SK-N-SH (cell line): Measurements from ENCODE around the gene METTL26. TPM values are rescaled to one million over a fixed set of nuclear protein-coding genes. Genes with fewer than 3 reads are reported as not detected.
A peak's percentile ranks its signal among the peaks of the same experiment; 100 is the strongest.

Experiments
- CTCF ChIA-PET: fragments of 300-600, 350-600 bp; formaldehyde crosslinking; extraction: SDS; loops from one replicate; lab custom pipeline; 2021; lab: Yijun Ruan, JAX
- POLR2A ChIA-PET: fragments of 350-600 bp; sonication (Branson Sonifier 250); formaldehyde crosslinking; extraction: SDS; loops from one replicate; lab custom pipeline; 2020; ENCODE audit warnings: antibody characterized with exemption, inconsistent platforms; lab: Yijun Ruan, JAX
- DNase-seq: peaks from one replicate; pipeline ENCODE4 v3.0.0; 2012
- H2AFZ ChIP-seq: fragments of 200-600 bp; sonication (generic); 2 replicates; pipeline ENCODE4 v1.8.1; 2016; ENCODE audit warnings: antibody characterized with exemption, mild to moderate bottlenecking, low read depth
- H3F3A ChIP-seq: fragments of 200-600 bp; sonication (generic); replicated peaks from 2 replicates; pipeline ENCODE3; 2016; ENCODE audit warnings: antibody characterized with exemption, mild to moderate bottlenecking; ENCODE audit not compliant: insufficient read depth
- H3K27ac ChIP-seq, 2 experiments: fragments of 200-500 bp in 1 of 2; fragments of 200-600 bp in 1 of 2; sonication (Bioruptor generic) in 1 of 2; sonication (generic), shearing (Covaris generic) in 1 of 2; 2 replicates each; pipeline versions ENCODE4 v1.5.1 to v1.6.1; 2014 to 2016; ENCODE audit warnings: low read depth in 2 of 2, inconsistent platforms in 1 of 2, low read length in 1 of 2, mild to moderate bottlenecking in 1 of 2, mixed read lengths in 1 of 2
- H3K27me3 ChIP-seq: fragments of 200-600 bp; sonication (generic), shearing (Covaris generic); 2 replicates; pipeline ENCODE4 v1.6.1; 2016; ENCODE audit warnings: mixed run types; ENCODE audit not compliant: insufficient read depth
- H3K36me3 ChIP-seq, 2 experiments: fragments of 200-500 bp in 1 of 2; fragments of 200-600 bp in 1 of 2; sonication (Bioruptor generic) in 1 of 2; sonication (generic) in 1 of 2; replicated peaks in 1 of 2; 2 replicates each; pipeline versions ENCODE3 to v1.5.1; 2014 to 2016; ENCODE audit warnings: low read length in 1 of 2, mild to moderate bottlenecking in 1 of 2; ENCODE audit not compliant: insufficient read depth in 2 of 2, control insufficient read depth in 1 of 2
- H3K4me1 ChIP-seq, 2 experiments: fragments of 200-500 bp in 1 of 2; fragments of 200-600 bp in 1 of 2; sonication (Bioruptor generic) in 1 of 2; sonication (generic), shearing (Covaris generic) in 1 of 2; 2 replicates each; pipeline versions ENCODE4 v1.5.1 to v1.6.1; 2014 to 2016; ENCODE audit warnings: low read depth in 1 of 2, low read length in 1 of 2, mixed run types in 1 of 2; ENCODE audit not compliant: insufficient read depth in 2 of 2, control insufficient read depth in 1 of 2
- H3K4me2 ChIP-seq: fragments of 200-600 bp; sonication (generic), shearing (Covaris generic); 2 replicates; pipeline ENCODE4 v1.6.1; 2017; ENCODE audit warnings: mixed run types
- H3K4me3 ChIP-seq, 2 experiments: fragments of 200-500 bp in 1 of 2; fragments of 200-600 bp in 1 of 2; sonication (Bioruptor generic) in 1 of 2; sonication (generic), shearing (Covaris generic) in 1 of 2; 2 replicates each; pipeline versions ENCODE4 v1.5.1 to v1.8.1; 2014 to 2016; ENCODE audit warnings: low read depth in 2 of 2, inconsistent platforms in 1 of 2, low read length in 1 of 2, mild to moderate bottlenecking in 1 of 2, mixed read lengths in 1 of 2, moderate library complexity in 1 of 2
- H3K79me2 ChIP-seq: fragments of 200-600 bp; sonication (generic); 2 replicates; pipeline ENCODE4 v1.8.1; 2017; ENCODE audit warnings: mild to moderate bottlenecking; ENCODE audit not compliant: insufficient read depth
- H3K9ac ChIP-seq: fragments of 200-600 bp; sonication (generic); 2 replicates; pipeline ENCODE4 v1.6.1; 2017; ENCODE audit warnings: mixed run types
- H3K9me2 ChIP-seq: fragments of 200-600 bp; sonication (generic); 2 replicates; pipeline ENCODE4 v1.6.1; 2017; ENCODE audit warnings: mixed run types
- H3K9me3 ChIP-seq: fragments of 200-600 bp; sonication (generic); 2 replicates; pipeline ENCODE4 v1.6.1; 2017; ENCODE audit warnings: mixed run types, mild to moderate bottlenecking, moderate library complexity
- H4K20me1 ChIP-seq: fragments of 200-600 bp; sonication (generic); 2 replicates; pipeline ENCODE4 v1.6.1; 2017; ENCODE audit warnings: mild to moderate bottlenecking, mixed run types; ENCODE audit not compliant: insufficient read depth
- CHD2 ChIP-seq: fragments of 150-350 bp; IDR thresholded peaks from 2 replicates; pipeline ENCODE4 v1.6.1; 2018; ENCODE audit warnings: low read length; ENCODE audit not compliant: partially characterized antibody
- EP300 ChIP-seq, 2 experiments: IDR thresholded peaks; 2 replicates each; pipeline versions ENCODE4 v1.4.0 to v1.6.1; 2012; ENCODE audit warnings: borderline replicate concordance in 1 of 2, low read depth in 1 of 2, low read length in 1 of 2
- EZH2phosphoT487 ChIP-seq: fragments of 200-600 bp; sonication (generic); IDR thresholded peaks from 2 replicates; pipeline ENCODE4 v1.6.1; 2017; ENCODE audit warnings: low read depth, mixed run types, mild to moderate bottlenecking, antibody characterized with exemption, moderate library complexity, borderline replicate concordance
- JUND ChIP-seq: IDR thresholded peaks from 2 replicates; pipeline ENCODE4 v1.4.0; 2012
- MAX ChIP-seq: IDR thresholded peaks from 2 replicates; pipeline ENCODE4 v1.4.0; 2012; ENCODE audit warnings: low read depth
- MEF2A ChIP-seq: IDR thresholded peaks from 2 replicates; pipeline ENCODE4 v1.4.0; 2012; ENCODE audit warnings: low read depth, borderline replicate concordance
- MXI1 ChIP-seq: IDR thresholded peaks from 2 replicates; pipeline ENCODE4 v1.6.1; 2012; ENCODE audit warnings: mild to moderate bottlenecking, low read depth, low read length, improper control_type of control experiment
- TEAD4 ChIP-seq: IDR thresholded peaks from 2 replicates; pipeline ENCODE4 v1.4.0; 2012; ENCODE audit warnings: mild to moderate bottlenecking, borderline replicate concordance; ENCODE audit not compliant: insufficient read depth
- WGBS: methylation state at CpG from one replicate; pipeline ENCODE4 v1.1.6; 2017; ENCODE audit warnings: low lambda C conversion rate; 5-methylcytosine and 5-hydroxymethylcytosine counted together
- polyA plus RNA-seq, 3 experiments: library from polyadenylated mRNA; depleted of rRNA; stranded (reverse); fragments of >200 nt; gene quantifications; 2 replicates each; pipeline ENCODE4 v1.2.3, GENCODE V29; 2012

METTL26 gene
- polyA plus RNA-seq, 1 of the 3 experiments (the other 2 are of a cell fraction) = 167 TPM

GRCh38 chr16:630249-630814 lies 5.8 kb downstream of the METTL26 start (continued):
- TF ChIP-seq EP300 (IDR thresholded peaks at IDR 0.05; ENCODE audit: borderline replicate concordance in 1 of 2, low read depth in 1 of 2, low read length in 1 of 2) = no peak
- TF ChIP-seq, all 33 proteins: peak for 0

GRCh38 chr16:629833-630248 lies 6.3 kb downstream of the METTL26 start:
- H3K9ac ChIP-seq = no peak overlapping the region
- no peak for TF ChIP-seq JUND
- no peak for TF ChIP-seq MAX
- no peak for TF ChIP-seq TEAD4
- no peak for TF ChIP-seq CHD2
- TF ChIP-seq MEF2A = no peak
- H4K20me1 ChIP-seq = no peaks in the 10 kb centered on the region
- peaks cover 10 to 29% of the 10 kb centered on the region in 2 experiments; a peak in 3 of 4 replicates for H3K4me1 ChIP-seq
- H3F3A ChIP-seq = no peaks in the 10 kb centered on the region
- H2AFZ ChIP-seq = no peak overlapping the region
- no peak overlapping the region for H3K4me3 ChIP-seq
- no peak overlapping the region for H3K4me2 ChIP-seq
- H3K79me2 ChIP-seq = peaks cover 2% of the 10 kb centered on the region; the same call in 1 of the 2 replicates
- ChIA-PET CTCF (no interaction called here), POLR2A (interaction anchor here (0.9 kb wide), 2 partner anchors 29 to 59 kb away, joined by 3 read pairs; no protein-coding TSS in a partner anchor)
- no CpG with 5 or more reads among the region's 11 CpGs for WGBS
- no peaks in the 10 kb centered on the region for H3K9me3 ChIP-seq
- DNase-seq = no peak
- peak overlapping the region in 1 of 2 experiments; percentile 50; a peak in 1 of 4 replicates for H3K27ac ChIP-seq
- no peaks in the 10 kb centered on the region for H3K9me2 ChIP-seq
- peaks cover 0 to 18% of the 10 kb centered on the region in 2 experiments for H3K36me3 ChIP-seq
- no peaks in the 10 kb centered on the region for H3K27me3 ChIP-seq

GRCh38 chr16:629185-629832 lies 6.8 kb downstream of the METTL26 start:
- Histone ChIP-seq H3K79me2 (no peaks in the 10 kb centered on the region), H3K36me3 (peaks cover 0 to 16% of the 10 kb centered on the region in 2 experiments), H3K4me3 (no peak overlapping the region), H3F3A (peaks cover 4% of the 10 kb centered on the region), H3K27ac (peak overlapping the region in 1 of 2 experiments; percentile 62; a peak in 1 of 4 replicates), H3K4me2 (no peak overlapping the region), H3K9me3 (no peaks in the 10 kb centered on the region), H3K9ac (no peak overlapping the region), H4K20me1 (no peaks in the 10 kb centered on the region), H3K27me3 (no peaks in the 10 kb centered on the region), H3K4me1 (peaks cover 10 to 30% of the 10 kb centered on the region in 2 experiments; a peak in 3 of 4 replicates), H2AFZ (no peak overlapping the region), H3K9me2 (no peaks in the 10 kb centered on the region)
- TF ChIP-seq EZH2phosphoT487 (no peak), MXI1 (0 out of 2 replicates have a peak, but pooled peaks have one; percentile 28)
- ChIA-PET CTCF (interaction anchor here (1.3 kb wide), 1 partner anchor 39 kb away, joined by 3 read pairs; the partner anchor contains the start of gene RAB40C), POLR2A (interaction anchor here (0.9 kb wide), 2 partner anchors 30 to 58 kb away, joined by 3 read pairs; no protein-coding TSS in a partner anchor)
- peak; percentile 84 for DNase-seq
- WGBS = 91% methylated on average over 15 of the region's 29 CpGs
